ENCODE results near the gene ARHGAP33.

The ARHGAP33 gene

DNA sequence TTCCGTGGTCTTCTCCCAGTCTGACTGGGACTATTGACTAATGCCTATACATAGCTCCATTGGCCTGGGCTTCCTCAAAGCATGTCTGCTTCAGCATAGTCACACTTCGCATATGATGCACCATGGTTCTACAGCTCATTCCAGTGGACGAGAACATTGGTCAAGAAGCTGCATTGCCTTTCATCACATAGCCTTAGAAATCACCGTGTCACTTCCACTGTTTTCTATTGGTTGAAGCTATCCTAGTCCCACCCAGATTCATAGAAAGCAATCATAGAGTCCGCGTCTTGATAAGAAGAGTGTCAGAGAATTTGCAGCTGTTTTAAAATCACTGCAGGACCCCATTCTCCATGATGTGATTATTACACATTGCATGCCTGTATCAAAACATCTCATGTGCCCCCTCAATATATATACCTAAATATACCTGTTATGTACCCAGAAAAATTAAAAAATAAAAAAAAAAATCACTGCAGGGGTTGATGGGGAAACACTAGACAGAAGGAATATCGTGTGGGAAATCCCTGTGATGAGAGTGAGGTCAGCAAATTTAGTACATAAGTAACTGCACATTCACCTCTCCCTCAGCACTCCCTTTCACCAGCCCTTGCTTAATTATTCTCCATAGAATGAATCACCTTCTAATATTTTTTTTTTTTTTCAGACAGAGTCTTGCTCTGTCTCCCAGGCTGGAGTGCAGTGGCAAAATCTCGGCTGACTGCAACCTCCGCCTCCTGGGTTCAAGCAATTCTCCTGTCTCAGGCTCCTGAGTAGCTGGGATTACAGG is 2.2 kb upstream of the ARHGAP33 start:
- Mint-ChIP-seq H3K27me3 (ENCODE audit: low read depth) (no peaks in the 10 kb centered on the region), H3K36me3 (ENCODE audit: low read depth) (peaks cover 15% of the 10 kb centered on the region), H3K4me1 (ENCODE audit: low read depth) (peaks cover 18% of the 10 kb centered on the region), H3K4me3 (no peak overlapping the region), H3K27ac (no peak overlapping the region), H3K9me3 (no peaks in the 10 kb centered on the region)
- DNase-seq (ENCODE audit: low spot score), result no peak

DNA sequence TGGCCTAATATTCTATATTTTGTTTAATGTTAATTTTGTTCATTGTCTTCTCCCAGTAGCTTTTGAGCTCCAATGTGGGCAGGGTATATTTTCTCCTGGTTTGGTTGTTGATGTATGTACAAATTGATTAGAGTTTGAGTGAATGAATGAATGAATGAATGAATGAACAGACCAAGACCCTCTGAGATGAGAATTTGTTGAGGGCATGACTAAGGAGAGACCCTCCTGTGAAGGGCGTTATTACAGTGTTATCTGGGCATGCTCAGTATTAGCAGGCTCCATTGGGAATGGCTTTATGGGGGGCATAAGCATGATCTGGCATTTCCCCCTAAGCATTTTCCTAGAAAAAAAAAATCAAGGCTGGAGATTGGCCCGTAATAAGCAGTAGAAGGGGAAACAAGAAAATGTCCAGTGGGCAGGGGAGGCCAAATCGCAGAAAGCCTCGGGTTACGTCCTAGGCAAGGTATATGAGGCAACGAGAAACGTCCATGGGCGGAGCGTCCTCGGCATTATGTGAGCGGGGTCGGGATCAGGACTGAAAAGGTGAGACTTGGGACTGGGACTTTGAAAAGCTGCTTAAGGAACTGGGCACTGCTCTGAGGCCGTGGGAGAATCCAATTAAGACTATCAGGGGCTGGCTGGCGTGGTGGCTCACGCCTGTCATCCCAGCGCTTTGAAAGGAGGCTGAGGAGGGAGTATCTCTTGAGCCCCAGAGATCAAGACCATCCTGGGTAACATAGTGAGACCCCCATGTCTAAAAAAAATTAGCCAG is 904 bp upstream of the ARHGAP33 start:
- DNase-seq (ENCODE audit: low spot score), result no peak
- peaks cover 15% of the 10 kb centered on the region for H3K36me3 Mint-ChIP-seq (ENCODE audit: low read depth)
- H3K27me3 Mint-ChIP-seq (ENCODE audit: low read depth), result no peaks in the 10 kb centered on the region
- peaks cover 18% of the 10 kb centered on the region for H3K4me1 Mint-ChIP-seq (ENCODE audit: low read depth)
- H3K4me3 Mint-ChIP-seq, result peak overlapping the region; percentile 92
- no peak overlapping the region for H3K27ac Mint-ChIP-seq
- no peaks in the 10 kb centered on the region for H3K9me3 Mint-ChIP-seq

DNA sequence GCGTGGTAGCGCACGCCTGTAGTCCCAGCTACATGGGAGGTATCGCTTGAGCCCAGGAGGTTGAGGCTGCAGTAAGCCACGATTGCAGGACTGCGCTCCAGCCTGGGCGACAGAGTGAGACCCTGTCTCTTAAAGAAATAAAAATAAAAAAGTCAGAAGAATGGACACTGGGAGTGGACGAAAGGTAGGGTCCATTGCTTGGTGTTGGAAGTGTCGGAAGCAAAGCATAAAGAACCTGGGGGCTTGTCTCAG is 392 bp upstream of the ARHGAP33 start:
- no peak for DNase-seq (ENCODE audit: low spot score)
- Mint-ChIP-seq H3K9me3 (no peaks in the 10 kb centered on the region), H3K36me3 (ENCODE audit: low read depth) (peaks cover 17% of the 10 kb centered on the region), H3K27me3 (ENCODE audit: low read depth) (no peaks in the 10 kb centered on the region), H3K4me1 (ENCODE audit: low read depth) (peaks cover 18% of the 10 kb centered on the region), H3K4me3 (peak overlapping the region; percentile 92), H3K27ac (peak overlapping the region; percentile 36)

DNA sequence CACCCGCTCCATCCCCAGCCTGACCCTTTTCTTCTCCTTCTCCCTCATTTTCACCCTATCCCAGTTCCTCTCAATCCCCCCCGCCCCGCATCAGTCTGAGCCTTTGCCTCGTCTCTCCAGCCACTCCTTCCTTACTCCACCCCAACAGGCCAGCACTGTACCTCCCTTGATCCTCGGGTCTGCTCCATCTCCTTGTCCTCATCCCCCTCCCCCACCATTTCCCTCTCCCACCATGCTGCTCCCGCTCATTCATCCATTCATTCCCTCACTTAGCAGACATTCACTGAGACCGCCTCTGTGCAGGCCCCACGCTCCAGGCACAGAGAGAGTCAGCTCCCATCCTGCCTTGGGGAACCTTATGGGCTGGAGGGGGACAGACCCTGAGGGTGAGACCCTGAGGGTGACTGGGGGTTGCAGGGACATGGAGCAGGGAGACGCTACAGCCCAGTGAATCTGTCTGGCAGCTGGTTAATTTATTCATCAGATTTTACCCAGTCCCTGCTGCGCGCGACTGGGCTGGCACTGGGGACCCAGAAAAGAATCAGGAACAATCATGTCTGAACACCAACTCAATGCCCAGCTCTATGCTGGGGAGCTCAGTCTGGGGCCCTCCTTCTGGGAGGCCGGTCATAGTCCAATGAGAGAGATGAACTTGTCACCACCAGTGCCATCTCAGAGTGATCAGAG is 881 bp downstream of the ARHGAP33 start:
- Mint-ChIP-seq H3K36me3 (ENCODE audit: low read depth) (peaks cover 16% of the 10 kb centered on the region), H3K9me3 (no peaks in the 10 kb centered on the region), H3K27ac (peak overlapping the region; percentile 88), H3K4me3 (peak overlapping the region; percentile 88), H3K4me1 (ENCODE audit: low read depth) (peaks cover 18% of the 10 kb centered on the region), H3K27me3 (ENCODE audit: low read depth) (no peaks in the 10 kb centered on the region)
- DNase-seq (ENCODE audit: low spot score), result no peak

DNA sequence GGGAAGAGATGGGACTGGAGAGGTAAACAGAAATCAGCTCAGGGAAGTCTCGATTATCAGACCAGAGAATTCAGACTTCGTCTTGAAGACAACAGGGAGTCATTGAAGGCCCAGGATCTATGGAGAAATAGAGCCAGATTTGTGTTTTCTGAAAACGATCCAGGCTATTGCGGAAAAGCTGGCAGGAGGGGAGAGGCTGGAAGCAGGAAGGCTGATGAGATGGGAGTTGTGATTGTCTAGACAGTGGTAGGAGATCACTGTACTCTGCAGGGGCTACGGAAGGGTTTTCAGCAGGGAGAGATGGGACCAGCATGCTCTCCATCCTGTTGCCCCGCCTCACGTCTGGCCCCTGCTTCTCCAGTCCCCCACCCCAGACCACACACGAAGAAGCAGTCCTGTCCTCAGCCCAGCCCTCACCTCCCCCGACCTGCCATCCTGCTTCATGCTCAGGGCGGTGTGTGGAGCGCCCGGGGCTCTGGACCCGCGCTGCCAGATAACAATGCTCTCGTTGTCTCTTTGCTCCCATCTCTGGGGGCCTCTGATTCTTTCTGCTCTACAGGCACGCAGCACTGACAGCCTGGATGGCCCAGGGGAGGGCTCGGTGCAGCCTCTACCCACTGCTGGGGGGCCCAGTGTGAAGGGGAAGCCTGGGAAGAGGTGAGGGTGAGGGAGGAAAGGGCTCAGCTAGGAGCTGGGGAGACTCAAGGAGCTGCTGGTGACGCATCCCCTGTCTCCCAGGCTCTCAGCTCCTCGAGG is 1.9 kb downstream of the ARHGAP33 start:
- H3K27ac Mint-ChIP-seq, result no peak overlapping the region

DNA sequence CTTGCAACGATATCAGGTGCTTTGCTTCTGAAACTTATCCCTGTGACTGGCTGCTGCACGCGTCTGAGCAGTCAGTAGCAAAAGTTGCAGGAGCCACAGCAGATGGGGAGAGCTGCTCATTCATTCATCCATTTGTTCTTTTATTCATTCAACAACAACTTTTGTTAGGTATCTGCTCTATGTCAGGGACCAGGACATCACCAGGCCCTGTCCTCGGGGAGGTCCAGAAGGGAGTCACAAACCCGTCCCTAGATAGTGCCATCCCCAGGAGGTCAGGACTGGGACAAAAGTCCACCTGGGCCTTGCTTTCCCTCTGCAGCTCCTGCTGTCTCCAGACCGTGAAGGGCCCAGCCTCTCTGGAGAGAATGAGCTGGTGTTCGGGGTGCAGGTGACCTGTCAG is 2.6 kb downstream of the ARHGAP33 start:
- peaks cover 18% of the 10 kb centered on the region for H3K4me1 Mint-ChIP-seq (ENCODE audit: low read depth)
- no peak overlapping the region for H3K27ac Mint-ChIP-seq
- no peaks in the 10 kb centered on the region for H3K9me3 Mint-ChIP-seq
- peak overlapping the region; percentile 26 for H3K4me3 Mint-ChIP-seq
- H3K27me3 Mint-ChIP-seq (ENCODE audit: low read depth), result no peaks in the 10 kb centered on the region
- peaks cover 18% of the 10 kb centered on the region for H3K36me3 Mint-ChIP-seq (ENCODE audit: low read depth)
- DNase-seq (ENCODE audit: low spot score), result no peak

More for the DNA sequence above, 1.9 kb downstream of the ARHGAP33 start:
- peaks cover 18% of the 10 kb centered on the region for H3K4me1 Mint-ChIP-seq (ENCODE audit: low read depth)
- H3K9me3 Mint-ChIP-seq, result no peaks in the 10 kb centered on the region
- peak overlapping the region; percentile 88 for H3K4me3 Mint-ChIP-seq
- H3K27me3 Mint-ChIP-seq (ENCODE audit: low read depth), result no peaks in the 10 kb centered on the region
- DNase-seq (ENCODE audit: low spot score), result no peak
- peaks cover 16% of the 10 kb centered on the region for H3K36me3 Mint-ChIP-seq (ENCODE audit: low read depth)

DNA sequence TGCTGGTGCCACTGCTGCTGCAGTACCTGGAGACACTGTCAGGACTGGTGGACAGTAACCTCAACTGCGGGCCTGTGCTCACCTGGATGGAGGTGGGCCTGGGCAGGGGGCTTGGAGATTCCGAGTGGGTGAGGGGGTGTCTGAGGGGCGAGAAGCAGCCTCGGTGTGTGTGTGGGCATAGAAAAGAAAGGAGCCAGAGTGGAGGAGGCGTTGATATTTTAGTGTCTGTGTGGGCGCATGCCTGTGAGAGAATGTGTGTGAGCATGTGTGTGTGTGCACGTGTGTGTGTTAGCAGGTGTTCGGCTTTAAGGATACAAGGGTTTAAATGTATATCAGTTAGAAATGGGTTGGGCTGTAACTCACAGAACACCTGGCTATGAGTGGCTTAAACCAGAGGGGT is 3.7 kb downstream of the ARHGAP33 start:
- no peak for DNase-seq (ENCODE audit: low spot score)
- Mint-ChIP-seq H3K36me3 (ENCODE audit: low read depth) (peaks cover 24% of the 10 kb centered on the region), H3K27ac (no peak overlapping the region), H3K4me3 (no peak overlapping the region), H3K27me3 (ENCODE audit: low read depth) (no peaks in the 10 kb centered on the region), H3K4me1 (ENCODE audit: low read depth) (peaks cover 19% of the 10 kb centered on the region), H3K9me3 (no peaks in the 10 kb centered on the region)

DNA sequence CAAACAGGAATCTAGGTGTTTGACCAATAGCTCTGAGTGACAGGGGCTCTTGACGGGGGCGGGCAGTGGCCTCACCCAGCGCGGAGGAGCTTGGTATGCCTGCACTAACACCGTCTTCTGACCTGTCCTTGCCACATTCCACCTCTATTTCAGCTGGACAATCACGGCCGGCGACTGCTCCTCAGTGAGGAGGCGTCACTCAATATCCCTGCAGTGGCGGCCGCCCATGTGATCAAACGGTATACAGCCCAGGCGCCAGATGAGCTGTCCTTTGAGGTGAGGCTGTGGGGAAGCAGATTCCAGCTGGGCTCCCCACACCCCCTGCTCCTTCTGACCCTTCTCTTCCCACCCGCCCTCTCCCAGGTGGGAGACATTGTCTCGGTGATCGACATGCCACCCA is 4.7 kb downstream of the ARHGAP33 start:
- Mint-ChIP-seq H3K9me3 (no peaks in the 10 kb centered on the region), H3K27me3 (ENCODE audit: low read depth) (no peaks in the 10 kb centered on the region), H3K4me1 (ENCODE audit: low read depth) (peaks cover 12% of the 10 kb centered on the region), H3K36me3 (ENCODE audit: low read depth) (peaks cover 24% of the 10 kb centered on the region), H3K27ac (no peak overlapping the region), H3K4me3 (no peak overlapping the region)
- no peak for DNase-seq (ENCODE audit: low spot score)

DNA sequence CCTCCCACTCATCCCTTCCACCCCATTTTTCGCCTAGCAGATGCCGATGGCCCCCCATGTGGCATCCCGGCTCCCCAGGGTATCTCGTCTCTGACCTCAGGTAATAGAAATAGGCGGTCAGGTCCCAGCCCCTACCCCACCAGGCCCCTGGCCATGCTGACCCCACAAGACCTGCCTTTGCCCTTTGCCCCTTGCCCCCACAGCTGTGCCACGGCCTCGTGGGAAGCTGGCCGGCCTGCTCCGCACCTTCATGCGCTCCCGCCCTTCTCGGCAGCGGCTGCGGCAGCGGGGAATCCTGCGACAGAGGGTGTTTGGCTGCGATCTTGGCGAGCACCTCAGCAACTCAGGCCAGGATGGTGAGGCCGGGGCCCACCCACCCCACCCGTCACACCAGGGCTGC is 5.4 kb downstream of the ARHGAP33 start:
- Mint-ChIP-seq H3K27ac (no peak overlapping the region), H3K36me3 (ENCODE audit: low read depth) (peaks cover 24% of the 10 kb centered on the region)

DNA sequence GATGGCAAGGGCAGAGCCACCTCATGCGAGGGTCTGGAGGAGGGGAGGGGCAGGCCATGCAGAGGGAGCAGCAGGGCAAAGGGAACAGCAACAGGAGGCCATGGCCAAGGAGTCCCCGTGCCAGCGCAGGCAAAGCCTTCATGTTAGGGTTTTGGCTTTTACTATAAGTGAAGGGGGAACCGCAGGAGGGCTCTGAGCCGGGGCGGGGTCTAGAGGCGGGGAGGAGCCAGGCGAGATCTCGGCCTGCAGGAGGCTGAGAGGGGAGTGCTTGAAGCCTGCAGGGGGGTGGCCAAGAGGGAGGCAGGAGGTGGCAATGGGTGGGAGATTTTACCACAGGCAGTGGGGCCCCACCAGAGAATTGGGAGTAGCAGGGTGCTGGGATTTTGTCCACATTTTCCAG is 6.3 kb downstream of the ARHGAP33 start:
- H3K9me3 Mint-ChIP-seq, result no peaks in the 10 kb centered on the region
- DNase-seq (ENCODE audit: low spot score), result no peak
- H3K4me3 Mint-ChIP-seq, result no peak overlapping the region
- H3K27ac Mint-ChIP-seq, result no peak overlapping the region
- H3K4me1 Mint-ChIP-seq (ENCODE audit: low read depth), result peaks cover 5% of the 10 kb centered on the region
- peaks cover 24% of the 10 kb centered on the region for H3K36me3 Mint-ChIP-seq (ENCODE audit: low read depth)
- no peaks in the 10 kb centered on the region for H3K27me3 Mint-ChIP-seq (ENCODE audit: low read depth)

More for the DNA sequence above, 5.4 kb downstream of the ARHGAP33 start:
- Mint-ChIP-seq H3K4me1 (ENCODE audit: low read depth) (peaks cover 12% of the 10 kb centered on the region), H3K27me3 (ENCODE audit: low read depth) (no peaks in the 10 kb centered on the region), H3K9me3 (no peaks in the 10 kb centered on the region), H3K4me3 (no peak overlapping the region)
- no peak for DNase-seq (ENCODE audit: low spot score)

DNA sequence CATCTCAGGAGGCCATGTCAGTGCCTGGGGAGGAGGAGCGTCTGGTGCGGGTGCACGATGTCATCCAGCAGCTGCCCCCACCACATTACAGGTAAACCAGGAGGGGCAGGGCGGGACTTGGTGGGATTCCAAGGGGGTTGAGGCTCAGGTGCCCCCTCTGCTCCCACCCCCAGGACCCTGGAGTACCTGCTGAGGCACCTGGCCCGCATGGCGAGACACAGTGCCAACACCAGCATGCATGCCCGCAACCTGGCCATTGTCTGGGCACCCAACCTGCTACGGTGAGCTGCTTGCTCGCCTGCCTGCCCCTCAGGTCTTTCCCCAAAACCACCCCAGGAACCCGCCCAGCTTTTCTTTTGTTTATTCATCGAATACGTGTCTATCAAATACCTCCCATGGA is 7.2 kb downstream of the ARHGAP33 start:
- Mint-ChIP-seq H3K27ac (no peak overlapping the region), H3K4me1 (ENCODE audit: low read depth) (peaks cover 1% of the 10 kb centered on the region), H3K9me3 (no peaks in the 10 kb centered on the region), H3K36me3 (ENCODE audit: low read depth) (peaks cover 20% of the 10 kb centered on the region), H3K4me3 (no peak overlapping the region), H3K27me3 (ENCODE audit: low read depth) (no peaks in the 10 kb centered on the region)
- DNase-seq (ENCODE audit: low spot score), result no peak

DNA sequence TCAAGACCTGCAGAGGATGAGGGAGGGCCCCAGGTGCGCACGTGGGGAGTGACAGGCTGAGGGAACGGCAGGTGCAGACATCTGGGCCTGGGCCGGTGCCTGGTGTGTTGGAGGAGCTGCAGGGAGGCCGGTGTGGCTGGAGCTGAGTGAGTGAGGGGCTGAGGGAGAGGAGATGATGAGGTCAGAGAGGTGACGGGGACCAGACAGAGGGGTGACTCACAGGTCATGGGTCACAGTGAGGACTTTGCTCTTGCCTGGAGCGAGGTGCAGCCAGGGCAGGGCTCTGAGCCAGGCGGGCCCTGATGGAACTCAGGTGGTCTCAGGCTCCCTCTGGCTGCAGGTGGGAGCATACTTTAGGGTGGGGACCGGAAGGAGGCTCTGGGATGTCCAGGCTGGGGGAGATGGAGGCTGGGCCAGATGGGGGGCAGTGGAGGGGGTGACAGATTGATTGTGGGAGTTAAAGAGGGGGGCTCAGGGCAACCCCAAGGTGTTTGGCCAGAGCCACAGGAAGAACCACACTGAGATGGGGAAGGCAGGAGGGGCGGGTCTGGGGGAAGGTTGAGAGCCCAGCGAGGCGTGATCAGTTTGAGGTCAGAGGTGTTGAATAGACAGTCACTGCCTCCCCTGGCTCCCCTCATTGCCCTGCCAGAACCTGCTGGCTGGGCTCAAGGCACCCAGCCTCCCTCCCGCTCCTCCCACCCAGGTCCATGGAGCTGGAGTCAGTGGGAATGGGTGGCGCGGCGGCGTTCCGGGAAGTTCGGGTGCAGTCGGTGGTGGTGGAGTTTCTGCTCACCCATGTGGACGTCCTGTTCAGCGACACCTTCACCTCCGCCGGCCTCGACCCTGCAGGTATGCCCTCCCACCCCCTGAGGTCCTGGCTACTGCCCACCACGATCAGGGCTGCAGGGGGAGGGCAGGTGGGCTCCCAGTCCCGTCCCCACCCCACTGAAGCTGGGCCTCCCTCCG is 8.4 kb downstream of the ARHGAP33 start:
- H3K27me3 Mint-ChIP-seq (ENCODE audit: low read depth), result no peaks in the 10 kb centered on the region

More for the DNA sequence above, 8.4 kb downstream of the ARHGAP33 start:
- Mint-ChIP-seq H3K9me3 (no peaks in the 10 kb centered on the region), H3K27ac (no peak overlapping the region), H3K4me1 (ENCODE audit: low read depth) (peaks cover 1% of the 10 kb centered on the region), H3K36me3 (ENCODE audit: low read depth) (peaks cover 16% of the 10 kb centered on the region), H3K4me3 (no peak overlapping the region)
- no peak for DNase-seq (ENCODE audit: low spot score)

All from T-helper 2 cell treated with Interferon-gamma antibody and Interleukin-4, amounts not matched to agents 5 μg/mL and 100 μg/mL, for 36 hours (primary cell).